GM18498 (cell line): ENCODE results near the gene TERT.
"Not testable (repeated sequence)": the region's sequence is repeated elsewhere in the genome, so short reads cannot be mapped to it uniquely, and the experiment has no call there.

ENCODE experiments used
- ATAC-seq: cut with Tn5 transposase; IDR thresholded peaks from one replicate; pipeline ENCODE4 v1.9.1; 2021; ENCODE audit warnings: mild to moderate bottlenecking, moderate library complexity; ENCODE audit not compliant: unreplicated experiment

Gene TERT

GRCh38 chr5:1298067-1298551 lies 3.2 kb upstream of the TERT start:
- ATAC-seq, result no peak

GRCh38 chr5:1297243-1297642 lies 2.4 kb upstream of the TERT start:
- no peak for ATAC-seq

- ATAC-seq, result no peak
These were observed 776 bp upstream of the TERT start for GRCh38 chr5:1295650-1296037.

- ATAC-seq, result no peak
These were observed 548 bp downstream of the TERT start for GRCh38 chr5:1294206-1294834.

- ATAC-seq, result no peak
These were observed 1.3 kb downstream of the TERT start for GRCh38 chr5:1293416-1294205.

GRCh38 chr5:1292846-1293415 lies 1.9 kb downstream of the TERT start:
- no peak for ATAC-seq

GRCh38 chr5:1292139-1292538 lies 2.7 kb downstream of the TERT start:
- ATAC-seq, result no peak

- no peak for ATAC-seq
These were observed 3.2 kb downstream of the TERT start for GRCh38 chr5:1291611-1292080.

GRCh38 chr5:1290956-1291355 lies 3.9 kb downstream of the TERT start:
- not testable (repeated sequence) for ATAC-seq

GRCh38 chr5:1289559-1289958 lies 5.3 kb downstream of the TERT start:
- not testable (repeated sequence) for ATAC-seq

- ATAC-seq, result no peak
These were observed 6.2 kb downstream of the TERT start for GRCh38 chr5:1288439-1289335.

- ATAC-seq, result no peak
These were observed 9.0 kb downstream of the TERT start for GRCh38 chr5:1285883-1286291.

- no peak for ATAC-seq
These were observed 9.7 kb downstream of the TERT start for GRCh38 chr5:1285141-1285540.

- not testable (repeated sequence) for ATAC-seq
These were observed 10.4 kb downstream of the TERT start for GRCh38 chr5:1284336-1284970.

GRCh38 chr5:1283729-1284041 lies 11.2 kb downstream of the TERT start:
- ATAC-seq, result not testable (repeated sequence)

GRCh38 chr5:1282993-1283728 lies 11.7 kb downstream of the TERT start:
- not testable (repeated sequence) for ATAC-seq

GRCh38 chr5:1282131-1282992 lies 12.5 kb downstream of the TERT start:
- no peak for ATAC-seq

GRCh38 chr5:1281038-1281882 lies 13.6 kb downstream of the TERT start:
- no peak for ATAC-seq
